Measurements from ENCODE around the gene C10orf62. TPM values are rescaled to one million over a fixed set of nuclear protein-coding genes. Genes with fewer than 3 reads are reported as not detected.
A peak's percentile ranks its signal among the peaks of the same experiment; 100 is the strongest.

C10orf62 gene
- polyA plus RNA-seq, 1 donor (not counting 4 experiments of a cell fraction or from before 2014, with no cell fraction given): not detected

DNA sequence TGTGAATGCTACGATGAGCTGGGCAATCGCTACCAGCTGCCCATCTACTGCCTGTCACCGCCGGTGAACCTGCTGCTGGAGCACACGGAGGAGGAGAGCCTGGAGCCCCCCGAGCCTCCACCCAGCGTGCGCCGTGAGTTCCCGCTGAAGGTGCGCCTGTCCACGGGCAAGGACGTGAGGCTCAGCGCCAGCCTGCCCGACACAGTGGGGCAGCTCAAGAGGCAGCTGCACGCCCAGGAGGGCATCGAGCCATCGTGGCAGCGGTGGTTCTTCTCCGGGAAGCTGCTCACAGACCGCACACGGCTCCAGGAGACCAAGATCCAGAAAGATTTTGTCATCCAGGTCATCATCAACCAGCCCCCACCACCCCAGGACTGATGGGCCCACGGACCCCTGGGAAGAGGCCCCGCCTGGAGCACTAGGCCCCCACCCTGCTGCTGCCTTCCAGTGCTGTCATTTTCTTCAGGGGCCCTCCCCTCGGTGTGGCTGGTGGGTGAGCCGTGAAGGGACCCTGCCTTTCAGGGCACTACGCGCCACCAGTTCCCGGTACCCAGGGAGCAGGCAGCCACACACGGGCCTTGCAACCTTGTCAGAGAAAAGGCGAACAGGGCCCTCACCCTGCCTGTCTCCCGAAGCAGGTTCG lies 19.3 kb upstream of the C10orf62 start:
- Histone ChIP-seq H3K9me1 (ENCODE audit: control insufficient read depth, extremely low read depth, insufficient read depth, low read length) (no peaks in the 10 kb centered on the region), H4K20me1 (ENCODE audit: control insufficient read depth, extremely low read depth, insufficient read depth, low read length) (peaks cover 4% of the 10 kb centered on the region), H3K4me2 (ENCODE audit: control insufficient read depth, extremely low read depth, insufficient read depth, low read depth, low read length) (peak overlapping the region; percentile 92), H3K79me2 (ENCODE audit: control insufficient read depth, insufficient read depth, low read length) (no peaks in the 10 kb centered on the region), H3K4me3 (ENCODE audit: control insufficient read depth in 2 of 3, extremely low read depth in 1 of 3, insufficient read depth in 2 of 3, low read depth in 1 of 3, low read length in 3 of 3) (no peak overlapping the region), H3K9me3 (ENCODE audit: control insufficient read depth, low read depth, low read length) (no peaks in the 10 kb centered on the region), H3K36me3 (ENCODE audit: control insufficient read depth in 2 of 2, extremely low read depth in 1 of 2, insufficient read depth in 2 of 2, low read length in 2 of 2) (peaks cover 5 to 13% of the 10 kb centered on the region in 2 experiments), H2AFZ (ENCODE audit: control insufficient read depth, low read length) (no peak overlapping the region), H3K27me3 (ENCODE audit: control insufficient read depth, extremely low read depth, insufficient read depth, low read length) (no peaks in the 10 kb centered on the region), H3K9ac (ENCODE audit: control insufficient read depth, extremely low read depth, insufficient read depth, low read length) (peak overlapping the region; percentile 80), H3K27ac (ENCODE audit: control insufficient read depth, insufficient read depth, low read length) (peak overlapping the region; percentile 92), H3K4me1 (ENCODE audit: control insufficient read depth, extremely low read depth, insufficient read depth, low read length) (peaks cover 68% of the 10 kb centered on the region)
- FAIRE-seq (no peak), DNase-seq (ENCODE audit: low read depth, low spot score) (no peak)
- TF ChIP-seq CTCF (optimal IDR thresholded peaks at IDR 0.05 in 1 of 3, IDR thresholded peaks at IDR 0.05 in 1 of 3, conservative IDR thresholded peaks at IDR 0.05 in 1 of 3; ENCODE audit: extremely low read depth in 1 of 3, insufficient read depth in 2 of 3, low read length in 3 of 3): no peak
- no peak for TF ChIP-seq EZH2 (IDR thresholded peaks at IDR 0.05; ENCODE audit: low read length)
- dilution Hi-C loops (cut with MboI; ENCODE audit: extremely low pct_ligation_motif_present, low sequenced_read_pairs): no loop called here

GRCh38 chr10:97570789-97571471 lies 18.6 kb upstream of the C10orf62 start:
- Histone ChIP-seq H2AFZ (ENCODE audit: control insufficient read depth, low read length) (no peak overlapping the region), H3K4me1 (ENCODE audit: control insufficient read depth, extremely low read depth, insufficient read depth, low read length) (peaks cover 69% of the 10 kb centered on the region), H3K9me3 (ENCODE audit: control insufficient read depth, low read depth, low read length) (no peaks in the 10 kb centered on the region), H3K27me3 (ENCODE audit: control insufficient read depth, extremely low read depth, insufficient read depth, low read length) (no peaks in the 10 kb centered on the region), H3K4me3 (ENCODE audit: control insufficient read depth in 2 of 3, extremely low read depth in 1 of 3, insufficient read depth in 2 of 3, low read depth in 1 of 3, low read length in 3 of 3) (peak overlapping the region in 2 of 3 experiments; percentile 30 to 37), H3K4me2 (ENCODE audit: control insufficient read depth, extremely low read depth, insufficient read depth, low read depth, low read length) (peak overlapping the region; percentile 92), H3K27ac (ENCODE audit: control insufficient read depth, insufficient read depth, low read length) (peak overlapping the region; percentile 92), H3K36me3 (ENCODE audit: control insufficient read depth in 2 of 2, extremely low read depth in 1 of 2, insufficient read depth in 2 of 2, low read length in 2 of 2) (peaks cover 5 to 13% of the 10 kb centered on the region in 2 experiments), H4K20me1 (ENCODE audit: control insufficient read depth, extremely low read depth, insufficient read depth, low read length) (peaks cover 4% of the 10 kb centered on the region), H3K9ac (ENCODE audit: control insufficient read depth, extremely low read depth, insufficient read depth, low read length) (peak overlapping the region; percentile 80), H3K9me1 (ENCODE audit: control insufficient read depth, extremely low read depth, insufficient read depth, low read length) (no peaks in the 10 kb centered on the region), H3K79me2 (ENCODE audit: control insufficient read depth, insufficient read depth, low read length) (no peaks in the 10 kb centered on the region)
- DNase-seq (ENCODE audit: low read depth, low spot score): no peak
- dilution Hi-C loops (cut with MboI; ENCODE audit: extremely low pct_ligation_motif_present, low sequenced_read_pairs): no loop called here
- FAIRE-seq: no peak
- TF ChIP-seq CTCF (optimal IDR thresholded peaks at IDR 0.05 in 1 of 3, IDR thresholded peaks at IDR 0.05 in 1 of 3, conservative IDR thresholded peaks at IDR 0.05 in 1 of 3; ENCODE audit: extremely low read depth in 1 of 3, insufficient read depth in 2 of 3, low read length in 3 of 3) (no peak), EZH2 (IDR thresholded peaks at IDR 0.05; ENCODE audit: low read length) (no peak)

All from keratinocyte (primary cell).